Stomach smooth muscle (tissue), 2 donors: ENCODE measurements around the gene GRIK4.

Source experiments
- H3K27ac ChIP-seq: one replicate; pipeline ENCODE4 v1.7.0; 2013; ENCODE audit warnings: mild to moderate bottlenecking, low read length, inconsistent platforms
- H3K27me3 ChIP-seq, 2 donors: one replicate each; pipeline ENCODE4 v1.7.0; 2013; ENCODE audit warnings: low read length in 2 of 2; ENCODE audit not compliant: insufficient read depth in 2 of 2, control insufficient read depth in 1 of 2
- H3K36me3 ChIP-seq, 2 donors: one replicate each; pipeline ENCODE4 v1.7.0; 2013; ENCODE audit warnings: low read length in 2 of 2; ENCODE audit not compliant: control insufficient read depth in 2 of 2, insufficient read depth in 2 of 2
- H3K4me1 ChIP-seq: one replicate; pipeline ENCODE4 v1.7.0; 2013; ENCODE audit warnings: low read length; ENCODE audit not compliant: control insufficient read depth, insufficient read depth
- H3K4me3 ChIP-seq, 2 donors: one replicate each; pipeline ENCODE4 v1.7.0; 2013; ENCODE audit warnings: low read length in 2 of 2
- H3K9ac ChIP-seq, 2 donors: one replicate each; pipeline ENCODE4 v1.7.0; 2013; ENCODE audit warnings: low read length in 2 of 2, mild to moderate bottlenecking in 1 of 2
- H3K9me3 ChIP-seq, 2 donors: one replicate each; pipeline ENCODE4 v1.7.0; 2013; ENCODE audit warnings: low read length in 2 of 2; ENCODE audit not compliant: control insufficient read depth in 2 of 2
- donor health status: healthy.
- donor health status: Pancreatic carcinoma.

GRIK4 gene

GRCh38 chr11:120643284-120643683 lies 131.7 kb downstream of the GRIK4 start:
- Histone ChIP-seq H3K36me3 (no peaks in the 10 kb centered on the region), H3K4me3 (no peak overlapping the region), H3K27me3 (peaks cover 0 to 5% of the 10 kb centered on the region in 2 donors), H3K9ac (no peak overlapping the region), H3K4me1 (peaks cover 3% of the 10 kb centered on the region), H3K27ac (no peak overlapping the region), H3K9me3 (no peaks in the 10 kb centered on the region)

GRCh38 chr11:120645639-120646038 lies 134.1 kb downstream of the GRIK4 start:
- H3K4me3 ChIP-seq, result no peak overlapping the region
- H3K9me3 ChIP-seq, result no peaks in the 10 kb centered on the region

GRCh38 chr11:120646206-120646605 lies 134.7 kb downstream of the GRIK4 start:
- Histone ChIP-seq H3K27me3 (peaks cover 0 to 5% of the 10 kb centered on the region in 2 donors), H3K36me3 (no peaks in the 10 kb centered on the region), H3K27ac (no peak overlapping the region), H3K4me1 (peaks cover 3% of the 10 kb centered on the region), H3K9ac (no peak overlapping the region), H3K9me3 (no peaks in the 10 kb centered on the region), H3K4me3 (no peak overlapping the region)

More at GRCh38 chr11:120645639-120646038, 134.1 kb downstream of the GRIK4 start:
- Histone ChIP-seq H3K36me3 (no peaks in the 10 kb centered on the region), H3K27me3 (peaks cover 0 to 5% of the 10 kb centered on the region in 2 donors), H3K4me1 (peaks cover 3% of the 10 kb centered on the region), H3K9ac (no peak overlapping the region), H3K27ac (no peak overlapping the region)

GRCh38 chr11:120647681-120648080 lies 136.1 kb downstream of the GRIK4 start:
- H3K36me3 ChIP-seq, result no peaks in the 10 kb centered on the region
- no peak overlapping the region for H3K9ac ChIP-seq
- peaks cover 3% of the 10 kb centered on the region for H3K4me1 ChIP-seq
- H3K9me3 ChIP-seq, result no peaks in the 10 kb centered on the region
- peaks cover 0 to 4% of the 10 kb centered on the region in 2 donors for H3K27me3 ChIP-seq
- no peak overlapping the region for H3K4me3 ChIP-seq
- H3K27ac ChIP-seq, result no peak overlapping the region

GRCh38 chr11:120648771-120649170 lies 137.2 kb downstream of the GRIK4 start:
- Histone ChIP-seq H3K27me3 (peaks cover 0 to 4% of the 10 kb centered on the region in 2 donors), H3K27ac (no peak overlapping the region), H3K9ac (no peak overlapping the region), H3K4me1 (peaks cover 3% of the 10 kb centered on the region), H3K36me3 (no peaks in the 10 kb centered on the region), H3K4me3 (no peak overlapping the region), H3K9me3 (no peaks in the 10 kb centered on the region)

- no peaks in the 10 kb centered on the region for H3K36me3 ChIP-seq
- no peak overlapping the region for H3K4me3 ChIP-seq
- peaks cover 0 to 4% of the 10 kb centered on the region in 2 donors for H3K27me3 ChIP-seq
- no peak overlapping the region for H3K9ac ChIP-seq
- H3K27ac ChIP-seq, result no peak overlapping the region
- no peaks in the 10 kb centered on the region for H3K9me3 ChIP-seq
- H3K4me1 ChIP-seq, result peaks cover 3% of the 10 kb centered on the region
Observed at GRCh38 chr11:120649316-120649715, 137.8 kb downstream of the GRIK4 start.

- Histone ChIP-seq H3K4me1 (no peaks in the 10 kb centered on the region), H3K36me3 (no peaks in the 10 kb centered on the region), H3K9me3 (no peaks in the 10 kb centered on the region), H3K27me3 (no peaks in the 10 kb centered on the region), H3K9ac (no peak overlapping the region), H3K4me3 (no peak overlapping the region), H3K27ac (no peak overlapping the region)
Observed at GRCh38 chr11:120651396-120651795, 139.8 kb downstream of the GRIK4 start.

- no peaks in the 10 kb centered on the region for H3K27me3 ChIP-seq
- no peak overlapping the region for H3K9ac ChIP-seq
- no peak overlapping the region for H3K4me3 ChIP-seq
- no peaks in the 10 kb centered on the region for H3K4me1 ChIP-seq
- no peak overlapping the region for H3K27ac ChIP-seq
- H3K36me3 ChIP-seq, result no peaks in the 10 kb centered on the region
- H3K9me3 ChIP-seq, result no peaks in the 10 kb centered on the region
Observed at GRCh38 chr11:120651836-120652235, 140.3 kb downstream of the GRIK4 start.

GRCh38 chr11:120652705-120653335 lies 141.3 kb downstream of the GRIK4 start:
- Histone ChIP-seq H3K27ac (no peak overlapping the region), H3K9ac (no peak overlapping the region), H3K36me3 (no peaks in the 10 kb centered on the region), H3K4me3 (no peak overlapping the region), H3K27me3 (no peaks in the 10 kb centered on the region), H3K9me3 (no peaks in the 10 kb centered on the region), H3K4me1 (no peaks in the 10 kb centered on the region)

- H3K9me3 ChIP-seq, result no peaks in the 10 kb centered on the region
- no peaks in the 10 kb centered on the region for H3K27me3 ChIP-seq
- H3K9ac ChIP-seq, result no peak overlapping the region
- H3K36me3 ChIP-seq, result no peaks in the 10 kb centered on the region
- no peaks in the 10 kb centered on the region for H3K4me1 ChIP-seq
- no peak overlapping the region for H3K27ac ChIP-seq
- H3K4me3 ChIP-seq, result no peak overlapping the region
Observed at GRCh38 chr11:120655589-120655988, 144.0 kb downstream of the GRIK4 start.

GRCh38 chr11:120657306-120658070 lies 145.9 kb downstream of the GRIK4 start:
- H3K36me3 ChIP-seq, result no peaks in the 10 kb centered on the region
- H3K4me3 ChIP-seq, result no peak overlapping the region
- no peaks in the 10 kb centered on the region for H3K9me3 ChIP-seq
- H3K27ac ChIP-seq, result no peak overlapping the region
- H3K4me1 ChIP-seq, result no peaks in the 10 kb centered on the region
- H3K9ac ChIP-seq, result no peak overlapping the region
- H3K27me3 ChIP-seq, result peaks cover 0 to under 1% of the 10 kb centered on the region in 2 donors
